ENCODE measurements around the gene POLN.
A peak's percentile ranks its signal among the peaks of the same experiment; 100 is the strongest.

Gene POLN

DNA sequence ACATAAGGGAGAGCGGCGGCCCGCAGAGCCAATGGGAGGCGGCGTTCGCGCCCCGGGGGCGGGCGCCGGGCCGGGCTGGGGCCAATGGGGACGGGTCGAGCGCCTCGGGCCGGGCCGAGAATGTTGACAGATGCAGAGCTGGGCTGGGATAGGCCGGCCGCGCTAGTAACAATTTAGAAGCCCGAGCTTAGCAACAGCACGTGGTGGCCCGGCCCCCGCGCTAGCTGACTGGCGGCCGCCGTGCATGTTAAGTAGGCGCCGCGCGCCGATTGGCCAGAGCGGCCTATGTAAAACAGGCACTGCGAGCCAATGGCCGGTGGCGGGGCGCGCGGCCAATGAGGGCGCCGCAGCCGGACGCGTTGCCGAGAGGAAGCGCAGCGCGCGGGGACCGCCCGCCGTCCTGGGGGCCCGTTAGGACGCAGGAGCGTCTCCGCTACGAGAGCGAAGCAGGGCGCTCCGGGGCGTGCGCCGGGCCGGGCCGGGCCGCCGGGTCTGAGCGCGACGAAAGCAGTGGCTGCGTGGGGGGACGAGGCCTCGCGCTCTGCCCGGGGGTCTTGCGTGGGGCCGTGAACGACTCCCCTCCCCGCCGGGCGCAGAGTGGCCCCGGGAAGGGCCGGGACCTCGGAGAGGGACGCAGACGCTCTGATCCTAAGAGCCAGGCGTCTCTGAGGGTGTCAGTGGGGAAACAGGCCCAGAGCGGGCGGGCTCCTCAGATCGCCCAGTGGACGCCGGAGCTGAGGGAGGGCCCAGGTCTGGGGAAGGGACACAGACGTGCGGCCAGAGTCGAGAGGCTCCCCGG, 20.4 kb upstream of the POLN start:
- peak; percentile 99 for DNase-seq

DNA sequence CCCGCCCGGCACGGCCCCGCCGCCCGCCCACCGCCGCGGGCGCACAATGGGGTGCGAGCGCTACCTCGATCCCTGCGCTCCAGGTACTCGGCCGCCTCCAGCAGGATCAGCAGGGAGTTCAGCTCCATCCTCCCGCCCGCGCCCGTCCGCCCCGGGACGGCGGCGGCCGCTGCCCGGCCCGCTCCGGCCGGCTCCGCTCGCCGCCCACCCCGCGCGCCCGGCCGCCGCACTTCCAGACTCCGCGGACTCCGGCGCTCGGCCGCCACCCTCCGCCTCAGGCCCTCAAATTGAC, 19.9 kb upstream of the POLN start, which contains the start of gene MXD4:
Gene MXD4, minus strand, starts transcription at position 257 of the 292 bp plus-strand sequence. Its CDS starts 129 bp downstream, at position 128.
- no peak for DNase-seq

DNA sequence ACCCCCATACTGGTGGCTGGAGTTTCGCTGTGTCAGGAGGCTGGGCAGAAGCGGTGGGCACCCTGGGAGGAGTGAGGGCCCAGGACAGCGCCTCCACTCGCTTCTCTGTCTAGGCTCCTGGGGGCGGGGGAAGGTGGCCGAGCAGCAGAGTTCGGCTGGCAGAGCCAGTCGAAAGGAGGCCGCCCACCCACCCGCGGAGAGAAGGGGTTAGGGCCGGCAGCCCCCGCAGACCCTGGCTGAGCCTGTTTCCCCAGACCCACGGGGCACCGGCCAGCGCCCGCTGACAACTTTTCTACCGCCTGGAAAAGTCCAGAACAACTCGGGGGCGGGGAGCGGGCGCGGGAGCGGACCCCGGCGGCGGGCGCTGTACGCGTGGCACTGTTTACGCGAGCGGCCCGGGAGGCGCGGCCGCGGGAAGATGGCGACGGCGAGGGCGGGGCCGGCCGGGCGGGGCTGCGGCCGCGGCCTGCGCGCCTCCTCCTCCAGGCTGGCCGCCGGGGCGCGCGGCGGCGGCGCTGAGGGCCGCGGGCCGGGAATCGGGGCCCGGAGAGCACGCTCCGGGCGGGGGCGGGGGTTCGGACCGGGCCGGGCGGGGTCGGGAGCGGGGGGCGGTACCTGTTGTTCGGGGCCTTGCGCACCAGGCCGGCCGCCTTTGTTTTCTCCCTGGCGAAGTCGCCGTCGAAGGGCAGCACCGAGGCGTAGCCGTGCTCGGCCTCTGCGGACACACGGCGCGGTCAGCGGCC, 19.4 kb upstream of the POLN start:
- DNase-seq = peak; percentile 52

DNA sequence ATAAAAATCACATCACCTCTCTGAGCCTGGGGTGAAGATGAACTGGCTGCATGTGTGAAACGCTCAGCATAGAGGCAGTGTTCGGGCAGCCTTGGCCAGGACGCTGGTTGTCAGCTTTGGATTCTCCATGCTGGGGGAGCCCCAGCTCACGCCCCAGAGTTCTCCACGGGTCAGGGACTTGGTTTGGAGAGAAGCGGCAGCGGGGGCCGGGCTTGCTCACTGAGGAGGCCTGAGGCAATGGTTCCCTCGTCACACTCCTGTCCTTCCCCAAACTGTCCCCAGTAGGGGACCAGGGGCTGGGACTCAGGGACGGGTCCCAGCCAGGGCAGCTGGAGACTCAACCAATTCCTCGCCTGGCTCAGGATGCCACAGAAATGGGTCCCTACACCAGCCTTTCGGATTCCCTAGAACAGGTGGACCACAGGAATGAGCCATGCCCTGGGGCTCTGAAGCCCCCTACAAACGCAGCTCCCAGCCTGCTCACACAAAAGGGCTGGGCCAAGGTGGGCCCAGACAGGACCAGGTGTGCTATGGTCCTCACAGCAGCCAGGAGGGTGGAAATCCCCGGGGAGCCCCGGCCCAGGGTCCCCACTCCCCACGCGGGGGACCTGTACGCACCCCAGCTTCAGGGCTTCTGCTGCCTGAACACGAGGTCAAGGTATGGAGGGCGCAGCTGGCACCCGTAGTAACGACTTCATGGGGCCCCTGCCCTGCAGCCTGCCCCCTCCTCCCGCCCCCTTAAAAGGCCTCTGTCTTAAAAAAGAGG, 18.6 kb upstream of the POLN start:
- DNase-seq = no peak

DNA sequence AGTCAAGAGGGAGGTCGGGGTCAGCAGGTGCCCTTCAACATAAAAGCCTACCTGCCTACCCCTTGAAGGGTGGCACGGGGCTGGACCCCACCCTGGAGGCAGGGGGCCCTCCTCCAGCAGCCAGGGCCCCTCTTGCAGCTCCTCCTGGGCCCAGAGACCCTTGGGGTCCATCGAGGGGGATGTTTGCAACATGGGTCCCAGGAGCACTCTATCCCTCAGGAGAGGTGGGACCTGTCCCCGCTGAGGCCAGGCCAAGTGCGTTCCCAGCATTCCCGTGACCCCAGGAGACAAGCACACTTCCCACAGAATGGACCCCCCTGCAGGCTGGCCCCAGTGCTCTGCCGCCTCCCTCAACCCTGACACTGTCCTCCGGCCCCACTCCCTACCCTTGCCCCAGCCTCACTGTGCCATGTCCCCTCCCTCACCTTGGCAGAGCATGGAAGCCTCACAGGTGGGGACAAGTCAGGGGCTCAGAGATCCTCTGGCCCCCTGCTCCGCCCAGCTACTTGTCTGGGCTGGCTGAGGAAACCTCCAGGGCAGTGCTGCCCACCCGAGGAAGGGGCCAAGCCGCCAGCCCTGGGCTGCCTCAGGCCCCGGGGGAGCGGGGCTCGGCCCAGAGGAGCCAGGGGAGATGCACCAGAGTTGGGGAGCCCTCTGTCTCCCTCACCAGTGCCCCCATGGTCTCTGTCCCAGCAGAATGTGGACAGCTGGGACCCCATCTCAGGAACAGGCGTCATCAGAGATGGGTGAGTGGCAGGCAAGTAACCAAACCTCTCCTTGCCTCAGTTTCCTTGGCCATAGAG, 17.8 kb upstream of the POLN start:
- DNase-seq = no peak

DNA sequence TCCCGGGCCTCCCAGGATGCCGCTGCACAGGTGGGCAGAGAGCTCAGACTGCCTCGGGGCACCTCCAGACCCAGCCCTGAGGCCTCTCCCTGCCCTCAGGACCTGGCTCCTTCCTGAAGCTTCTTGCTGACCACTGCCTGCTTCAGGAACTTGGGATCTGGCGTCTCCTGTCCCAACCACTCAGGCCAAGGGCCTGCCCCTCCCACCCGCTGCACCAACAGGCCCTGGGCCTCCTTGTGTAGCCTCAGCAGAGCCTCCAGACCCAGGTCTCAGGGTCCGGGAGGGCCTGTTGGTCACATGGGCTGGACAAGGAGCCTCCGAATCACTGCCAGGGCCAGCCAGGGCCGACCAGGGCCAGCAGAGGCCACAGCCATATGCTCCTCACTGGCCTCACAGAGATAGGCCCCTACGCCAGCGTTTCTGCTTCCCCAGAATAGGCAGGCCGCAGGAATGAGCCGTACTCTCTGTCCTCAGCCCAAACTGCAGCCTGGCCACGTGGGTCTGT, 17.2 kb upstream of the POLN start:
- no peak for DNase-seq

DNA sequence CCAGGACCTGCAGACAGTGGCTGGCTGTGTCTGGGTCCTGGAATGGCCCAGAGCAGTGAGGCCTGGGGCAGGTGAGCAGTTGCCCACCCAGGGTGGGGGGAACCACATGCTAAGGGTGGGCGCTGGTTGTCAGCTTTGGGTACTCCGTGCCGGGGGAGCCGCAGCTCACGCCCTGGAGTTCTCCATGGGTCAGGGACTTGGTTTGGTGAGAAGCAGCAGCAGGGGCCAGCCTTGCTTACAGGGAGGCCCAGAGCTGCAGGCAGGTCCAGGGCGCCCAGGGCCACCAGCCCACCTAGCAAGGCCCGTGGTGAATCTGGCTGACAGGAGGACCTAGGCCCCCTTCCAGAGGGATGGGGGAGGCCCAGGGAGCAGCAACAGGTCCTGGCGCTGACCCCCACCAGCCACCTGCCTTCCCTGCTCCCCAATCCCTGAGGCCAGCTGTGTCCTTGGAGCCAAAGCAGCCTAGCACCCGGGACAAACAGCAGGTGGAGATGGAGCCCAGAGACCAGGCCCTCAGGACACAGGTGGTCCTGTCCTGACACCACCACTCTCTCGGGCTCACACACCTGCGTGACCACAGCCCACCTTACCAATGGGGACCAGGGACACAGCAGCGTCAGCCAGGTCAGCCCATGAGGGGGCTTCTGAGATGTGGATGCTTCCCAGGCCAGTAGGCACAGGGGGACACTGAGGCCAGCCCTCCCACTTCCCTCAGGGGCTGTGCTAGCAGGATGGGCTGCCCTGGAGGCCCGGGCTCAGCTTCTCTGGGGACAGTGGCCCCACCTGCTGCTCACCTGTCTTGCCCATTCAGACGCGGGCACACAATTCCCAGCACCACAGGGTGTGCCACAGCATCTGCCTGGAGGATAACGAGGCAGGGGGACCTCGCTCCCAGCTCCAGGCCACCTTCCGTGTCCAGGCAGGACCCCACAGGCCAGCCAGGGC, 16.4 kb upstream of the POLN start:
- DNase-seq = no peak

DNA sequence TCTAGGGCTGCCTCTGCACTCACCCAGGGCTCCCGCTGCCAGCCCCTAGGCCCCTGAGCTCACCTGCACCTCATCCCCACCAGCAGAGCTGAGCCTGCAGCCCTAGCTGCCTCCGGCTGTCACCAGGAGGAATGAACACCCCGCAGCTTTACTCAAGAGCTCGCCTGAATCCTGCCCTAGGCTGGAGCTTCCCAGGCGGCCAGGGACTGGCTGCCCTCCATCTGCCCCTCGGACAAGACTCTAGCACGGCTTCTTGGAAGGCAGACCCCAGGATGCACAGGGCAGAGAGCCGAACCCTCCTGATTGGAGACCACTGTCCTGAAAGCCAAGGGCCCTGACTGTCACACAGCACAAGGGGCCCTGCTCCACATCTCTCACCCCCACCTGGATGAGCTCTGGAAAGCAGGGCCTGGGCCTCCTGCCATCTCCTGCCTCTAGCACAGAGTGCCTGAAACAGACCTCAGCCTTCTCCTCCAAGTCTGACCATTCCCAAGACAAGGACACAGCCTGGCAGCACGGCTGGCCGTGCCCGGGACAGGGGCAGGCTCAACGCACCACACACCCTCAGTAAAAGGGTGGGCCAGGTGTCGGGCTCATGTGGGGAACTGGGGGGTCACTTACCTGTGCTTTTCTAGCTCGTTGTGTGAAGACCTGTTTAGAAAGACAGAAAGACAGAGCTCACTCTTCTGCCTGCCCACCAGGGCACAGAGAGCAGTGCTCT, 15.6 kb upstream of the POLN start:
- no peak for DNase-seq

DNA sequence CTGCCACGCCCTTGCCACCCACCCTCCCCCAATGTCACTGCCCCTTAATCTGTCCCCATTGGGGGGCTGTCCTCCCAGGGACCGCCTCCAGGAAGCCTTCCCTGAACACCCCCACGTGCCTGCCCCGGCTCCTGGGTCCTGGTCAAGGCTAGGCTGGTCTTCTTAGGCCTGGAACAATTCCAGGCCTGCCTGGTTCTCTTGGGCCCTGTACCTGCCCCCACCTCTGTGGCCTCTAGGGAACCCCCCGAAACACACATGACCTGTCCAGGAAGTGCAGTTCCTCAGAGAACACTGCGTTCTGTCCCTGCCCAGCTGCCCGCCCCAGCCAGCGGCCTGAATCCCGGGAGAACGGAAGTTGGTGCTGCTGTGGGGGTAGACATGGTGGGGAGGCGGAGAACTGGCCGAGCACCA, 14.9 kb upstream of the POLN start:
- DNase-seq = no peak

DNA sequence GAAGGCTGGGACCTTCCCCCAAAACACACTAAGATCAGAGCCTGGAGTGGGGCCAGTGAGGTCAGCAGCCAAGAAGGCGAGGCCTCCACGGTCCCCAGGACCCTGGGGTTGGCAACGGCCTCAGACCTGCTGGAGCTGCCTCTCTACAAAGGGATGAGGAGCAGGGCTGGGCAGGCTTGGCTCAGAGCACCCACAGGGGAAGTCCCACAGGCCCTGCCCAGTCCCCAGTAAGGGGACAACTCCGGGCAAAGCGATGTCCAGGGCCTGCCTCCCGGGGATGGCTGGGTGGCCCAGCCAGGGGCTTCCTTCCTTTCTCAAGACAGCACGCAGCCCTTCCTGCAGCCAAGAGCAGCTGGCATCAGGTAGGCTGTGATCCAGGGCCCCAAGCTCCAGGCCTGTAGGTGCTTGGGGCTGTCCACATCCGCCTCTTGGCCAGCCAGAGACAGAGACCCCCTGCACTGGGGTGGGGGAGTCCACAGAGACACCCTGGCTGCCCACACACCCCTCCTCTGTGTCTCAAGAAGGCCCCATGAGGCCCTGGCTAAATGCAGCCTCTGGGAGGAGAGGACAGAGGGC, 14.3 kb upstream of the POLN start:
- DNase-seq = no peak

DNA sequence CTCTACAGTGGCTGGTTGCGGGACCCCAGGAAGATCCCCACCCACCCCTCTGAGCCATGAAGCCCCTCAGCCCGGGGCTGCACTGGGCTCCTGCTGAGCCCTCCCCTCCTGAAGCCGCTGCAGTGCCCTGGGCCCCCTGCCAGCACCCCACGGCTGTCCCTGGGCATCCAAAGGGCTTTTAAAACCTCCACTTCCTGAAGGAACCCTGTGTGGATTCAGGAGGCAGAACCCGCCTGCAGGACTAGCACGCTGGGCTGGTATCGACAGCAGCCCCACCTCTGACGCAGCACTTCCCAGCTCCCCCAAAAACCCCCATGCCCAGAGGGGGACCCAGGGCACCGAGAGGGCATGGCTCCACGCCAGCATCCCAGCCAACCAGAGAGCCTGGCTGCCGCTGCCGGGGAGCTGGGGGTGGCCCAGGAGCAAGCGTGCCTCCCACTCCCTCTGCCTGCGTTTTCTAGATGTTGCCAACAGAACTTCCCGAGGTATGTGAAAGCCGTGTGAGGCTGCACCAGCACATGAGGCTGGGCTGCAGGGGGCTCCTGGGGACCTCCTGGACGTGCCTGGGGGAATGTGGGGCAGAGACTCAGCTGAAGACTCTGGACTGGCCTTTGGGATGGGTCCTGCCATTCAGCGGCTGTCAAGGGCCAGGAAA, 13.7 kb upstream of the POLN start:
- no peak for DNase-seq

DNA sequence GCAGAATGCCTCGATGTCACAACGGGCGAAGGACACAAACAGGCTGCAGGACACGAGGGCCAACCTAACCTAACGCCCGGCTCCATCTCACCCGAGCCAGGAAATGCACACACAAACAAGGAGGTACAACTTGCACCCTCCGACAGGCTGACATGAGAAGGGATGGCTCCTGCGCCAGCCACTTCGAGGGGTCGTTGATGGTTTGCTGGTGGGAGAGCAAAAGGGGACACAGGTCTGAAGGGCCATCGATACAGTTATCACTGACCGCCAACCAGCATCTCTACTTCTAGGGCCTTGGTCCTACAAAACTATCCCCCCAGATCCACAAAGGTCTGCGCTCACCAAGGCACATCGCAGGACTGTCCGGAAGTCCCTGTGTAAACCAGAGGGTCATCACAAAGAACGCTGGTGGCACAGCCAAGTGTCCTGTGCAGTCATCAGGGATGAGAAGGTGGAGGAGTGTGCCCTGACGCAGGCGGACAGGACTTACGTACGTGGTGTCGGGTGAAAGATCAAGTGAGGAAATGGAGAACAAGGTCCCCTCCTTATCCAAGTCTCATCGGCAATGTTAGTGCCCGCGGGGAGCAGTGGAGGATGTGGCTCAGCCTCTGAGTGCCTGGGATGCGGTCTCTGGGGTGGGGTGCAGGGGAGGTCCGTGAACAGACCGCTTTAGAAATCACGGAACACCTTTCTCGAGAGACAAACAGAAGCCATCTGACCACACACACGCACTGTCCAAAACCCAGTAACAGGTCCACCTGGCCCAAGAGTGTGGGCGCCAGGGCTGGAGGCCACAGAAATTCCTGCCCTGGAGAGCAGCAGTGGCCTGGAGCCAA, 13.0 kb upstream of the POLN start:
- no peak for DNase-seq

DNA sequence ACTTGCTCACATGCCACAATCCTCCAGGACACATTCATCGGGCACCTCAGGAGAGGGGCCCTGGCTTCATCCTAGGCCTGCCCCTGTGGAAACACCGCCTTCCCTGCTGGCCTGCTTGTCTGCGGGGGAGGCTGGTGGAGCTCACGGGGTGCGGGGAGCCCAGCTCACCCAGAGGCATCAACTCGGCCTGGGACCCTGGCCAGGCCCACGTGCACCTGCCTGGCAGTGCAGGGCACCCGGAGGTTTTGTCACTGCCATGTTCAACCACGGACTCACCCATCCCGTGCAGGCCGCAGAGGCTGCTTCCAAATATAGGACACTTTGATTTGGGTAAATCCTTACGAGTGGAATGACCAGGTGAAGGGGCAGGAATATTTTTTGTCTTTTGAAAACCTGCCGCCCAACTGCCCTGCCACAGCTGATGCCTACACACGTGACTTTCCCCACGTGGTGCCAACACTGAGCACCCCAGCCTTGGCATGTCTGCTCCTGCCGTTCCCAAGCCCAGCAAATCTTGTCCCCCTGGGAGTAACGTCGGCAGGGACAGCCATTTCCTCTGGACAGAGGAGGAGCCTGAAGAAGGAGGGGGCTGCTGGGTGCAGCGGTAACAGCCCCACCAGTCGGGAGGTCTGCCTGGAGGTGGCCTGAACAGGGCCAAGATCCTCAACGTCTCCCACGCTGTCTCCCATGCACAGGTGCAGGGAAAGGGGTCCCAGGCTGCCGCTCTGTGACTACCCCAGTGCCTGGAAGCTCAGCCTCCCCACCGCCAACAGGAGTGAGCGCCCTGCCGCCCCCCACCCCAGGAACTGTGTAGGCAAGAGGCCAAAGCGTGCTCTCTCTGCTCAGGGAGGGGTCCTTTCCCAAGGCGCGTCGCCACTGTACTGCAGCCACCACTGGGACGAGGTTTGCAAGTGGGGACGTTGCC, 11.5 kb upstream of the POLN start:
- no peak for DNase-seq

DNA sequence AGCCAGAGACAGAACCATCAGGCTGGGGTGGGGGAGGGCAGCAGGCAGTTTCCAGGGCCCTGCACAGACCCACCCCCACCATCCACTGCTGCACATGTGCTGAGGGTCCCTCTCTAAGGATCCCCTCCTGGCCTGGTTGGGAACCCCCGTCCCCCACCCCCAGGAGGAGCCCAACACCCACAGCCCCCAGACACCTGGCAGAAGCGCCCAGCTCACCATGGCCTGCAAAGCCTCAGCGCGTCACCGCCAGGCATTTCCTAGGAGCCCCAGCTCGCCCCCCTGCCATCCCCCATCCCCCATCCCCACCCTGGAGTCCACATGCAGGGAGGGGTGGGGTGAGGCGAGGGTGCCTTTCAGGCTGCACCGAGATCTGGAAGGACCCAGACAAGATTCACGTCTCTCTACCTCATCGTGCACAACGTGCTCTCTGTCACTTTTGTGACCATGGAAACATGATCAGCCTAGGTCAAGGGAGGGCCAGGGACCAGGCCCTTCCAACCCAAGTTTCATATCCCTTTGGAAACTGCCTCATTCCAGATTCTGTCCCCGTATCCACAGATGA, 10.7 kb upstream of the POLN start:
- DNase-seq = no peak

DNA sequence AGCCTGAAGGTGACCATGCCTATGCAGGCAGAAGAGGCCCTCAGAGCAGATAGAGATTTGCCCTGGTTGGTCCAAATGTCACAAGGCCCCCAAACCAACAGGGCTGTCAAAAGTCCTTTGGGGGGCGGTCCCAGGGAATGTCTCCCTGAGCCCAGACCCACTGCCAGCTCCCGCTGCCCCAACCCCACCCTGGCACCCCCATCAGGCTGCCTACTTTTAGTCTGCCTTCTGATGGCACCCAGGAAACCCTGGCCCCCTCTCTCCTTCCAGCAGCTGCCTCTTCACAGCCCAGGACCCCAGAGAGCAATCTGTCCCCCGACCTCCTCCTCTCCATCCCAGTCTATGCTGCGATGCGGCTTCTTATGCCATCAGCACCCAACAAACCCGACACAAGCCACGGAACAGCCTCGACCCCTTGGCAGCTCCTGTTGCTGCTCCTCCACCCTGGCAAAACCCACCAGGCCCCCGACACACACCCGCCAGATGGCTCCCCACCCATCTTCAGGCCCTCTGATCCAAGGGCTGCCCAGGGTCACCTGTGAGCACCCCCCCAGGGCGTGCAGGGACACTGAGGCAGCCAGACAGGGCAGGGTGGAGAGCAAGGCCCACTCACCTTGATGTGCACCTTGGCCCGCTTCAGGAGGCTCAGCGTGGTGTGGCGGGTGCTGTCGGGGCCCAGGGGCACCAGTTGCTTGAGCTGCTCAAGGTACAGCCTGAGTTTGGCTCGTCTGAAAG, 10.0 kb upstream of the POLN start:
- DNase-seq = no peak

DNA sequence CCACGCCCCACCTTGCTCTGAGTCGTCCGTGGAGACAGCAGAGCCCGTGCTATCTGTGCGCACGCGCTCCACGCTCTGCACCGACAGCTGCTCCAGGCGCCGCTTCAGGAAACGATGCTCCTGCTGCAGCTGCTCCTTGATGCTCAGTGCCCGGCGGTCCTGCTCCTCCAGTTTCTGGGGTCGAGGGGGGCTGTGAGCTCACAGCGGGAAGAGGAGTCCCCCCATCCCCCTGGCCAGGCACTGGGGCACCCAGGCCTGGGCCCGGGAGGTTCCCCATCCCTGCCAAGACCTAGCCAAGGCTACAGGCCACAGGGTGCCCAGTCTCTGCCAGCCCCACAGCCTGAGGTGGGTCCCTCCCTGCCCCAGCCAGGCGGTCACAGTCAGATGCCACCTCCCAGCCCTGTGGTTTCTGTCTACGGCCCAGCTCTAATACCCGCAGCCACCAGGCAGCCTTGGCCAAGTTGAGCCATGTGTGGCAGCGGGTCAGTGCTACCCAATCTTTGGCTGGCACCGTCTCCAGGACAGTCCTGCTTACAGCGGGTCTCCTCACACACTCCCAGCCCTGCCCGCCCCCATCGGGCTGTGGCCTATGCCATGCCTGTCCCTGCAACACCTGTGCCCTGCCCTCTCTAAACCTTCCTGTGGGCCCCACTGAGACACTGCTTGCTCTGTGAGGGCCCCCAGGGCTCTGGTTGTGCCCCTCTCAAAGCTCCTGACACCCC, 9.3 kb upstream of the POLN start:
- no peak for DNase-seq
